Lower leg skin (tissue), 3 donors: ENCODE results near the gene EML6.

Experiments used
- POLR2A ChIP-seq, 2 donors: fragments of 450-650 bp; IDR thresholded peaks; one replicate each; pipeline ENCODE4 v1.6.1; 2016 to 2017; ENCODE audit warnings: antibody characterized with exemption in 2 of 2, mild to moderate bottlenecking in 1 of 2, moderate library complexity in 1 of 2
- TF ChIP-seq, protein P1 (sequence below), 3 donors: fragments of 450-650 bp; IDR thresholded peaks; one replicate each; pipeline ENCODE4 v1.5.1; 2016; ENCODE audit warnings: antibody characterized with exemption in 3 of 3, mild to moderate bottlenecking in 3 of 3, moderate library complexity in 2 of 3

DNA sequence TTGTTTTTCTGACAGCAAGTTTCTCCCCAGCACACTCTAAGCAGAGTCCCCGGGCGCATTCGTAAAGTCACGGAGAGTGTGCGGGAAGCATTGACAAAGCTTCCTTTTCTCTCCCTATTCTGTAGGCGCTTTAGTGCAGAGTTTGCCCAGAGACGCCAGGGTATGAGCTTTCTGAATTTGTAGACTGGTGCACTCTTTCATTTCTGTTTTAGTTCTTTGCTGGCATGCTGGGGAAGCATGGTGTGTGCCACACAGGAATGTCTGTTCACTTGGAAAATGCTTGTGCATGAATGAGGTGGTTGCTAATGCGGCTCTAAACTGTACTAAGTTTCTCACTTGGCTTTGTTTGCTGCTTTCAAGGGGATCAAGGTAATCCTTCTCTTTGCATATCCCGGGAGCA lies 224.2 kb downstream of the EML6 start:
- TF ChIP-seq, protein P1, sequence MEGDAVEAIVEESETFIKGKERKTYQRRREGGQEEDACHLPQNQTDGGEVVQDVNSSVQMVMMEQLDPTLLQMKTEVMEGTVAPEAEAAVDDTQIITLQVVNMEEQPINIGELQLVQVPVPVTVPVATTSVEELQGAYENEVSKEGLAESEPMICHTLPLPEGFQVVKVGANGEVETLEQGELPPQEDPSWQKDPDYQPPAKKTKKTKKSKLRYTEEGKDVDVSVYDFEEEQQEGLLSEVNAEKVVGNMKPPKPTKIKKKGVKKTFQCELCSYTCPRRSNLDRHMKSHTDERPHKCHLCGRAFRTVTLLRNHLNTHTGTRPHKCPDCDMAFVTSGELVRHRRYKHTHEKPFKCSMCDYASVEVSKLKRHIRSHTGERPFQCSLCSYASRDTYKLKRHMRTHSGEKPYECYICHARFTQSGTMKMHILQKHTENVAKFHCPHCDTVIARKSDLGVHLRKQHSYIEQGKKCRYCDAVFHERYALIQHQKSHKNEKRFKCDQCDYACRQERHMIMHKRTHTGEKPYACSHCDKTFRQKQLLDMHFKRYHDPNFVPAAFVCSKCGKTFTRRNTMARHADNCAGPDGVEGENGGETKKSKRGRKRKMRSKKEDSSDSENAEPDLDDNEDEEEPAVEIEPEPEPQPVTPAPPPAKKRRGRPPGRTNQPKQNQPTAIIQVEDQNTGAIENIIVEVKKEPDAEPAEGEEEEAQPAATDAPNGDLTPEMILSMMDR (IDR thresholded peaks at IDR 0.05) = no peak
- no peak for TF ChIP-seq POLR2A (IDR thresholded peaks at IDR 0.05)
